Transverse colon (tissue), 3 donors: ENCODE results near the gene CBL.

Experiments used
- POLR2A ChIP-seq: fragments of 450-650 bp; IDR thresholded peaks from one replicate; pipeline ENCODE4 v1.6.1; 2016; ENCODE audit warnings: antibody characterized with exemption, mild to moderate bottlenecking, moderate library complexity
- TF ChIP-seq, protein P1 (sequence below), 5 experiments: fragments of 200-600 bp in 3 of 5; fragments of 450-650 bp in 2 of 5; sonication (generic) in 3 of 5; IDR thresholded peaks; 1 replicate in 2 of 5; 2 replicates in 3 of 5; pipeline ENCODE4 v1.5.1; 2016 to 2017; ENCODE audit warnings: antibody characterized with exemption in 5 of 5, inconsistent platforms in 3 of 5, mild to moderate bottlenecking in 2 of 5, moderate library complexity in 1 of 5

DNA sequence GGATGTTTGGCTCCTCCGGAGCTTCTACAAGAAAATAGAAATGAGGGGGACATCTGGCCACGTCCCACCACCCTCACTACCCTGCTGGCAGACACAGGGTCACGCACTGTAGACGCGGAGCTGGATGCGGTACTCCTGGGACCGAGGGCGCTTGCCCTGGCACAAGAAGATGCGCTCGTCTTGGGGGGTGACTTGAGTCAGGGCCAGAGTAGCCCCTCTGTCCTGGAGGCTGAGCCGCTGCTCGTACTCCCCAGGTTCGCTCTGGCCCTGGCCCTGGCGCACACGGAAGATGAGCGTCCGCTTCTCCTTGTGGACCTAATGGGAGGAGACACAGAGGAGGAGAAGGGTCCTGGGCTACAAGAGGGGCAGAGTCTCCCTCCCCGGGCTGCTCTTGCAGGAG, 108.6 kb downstream of the CBL start:
- TF ChIP-seq, protein P1, sequence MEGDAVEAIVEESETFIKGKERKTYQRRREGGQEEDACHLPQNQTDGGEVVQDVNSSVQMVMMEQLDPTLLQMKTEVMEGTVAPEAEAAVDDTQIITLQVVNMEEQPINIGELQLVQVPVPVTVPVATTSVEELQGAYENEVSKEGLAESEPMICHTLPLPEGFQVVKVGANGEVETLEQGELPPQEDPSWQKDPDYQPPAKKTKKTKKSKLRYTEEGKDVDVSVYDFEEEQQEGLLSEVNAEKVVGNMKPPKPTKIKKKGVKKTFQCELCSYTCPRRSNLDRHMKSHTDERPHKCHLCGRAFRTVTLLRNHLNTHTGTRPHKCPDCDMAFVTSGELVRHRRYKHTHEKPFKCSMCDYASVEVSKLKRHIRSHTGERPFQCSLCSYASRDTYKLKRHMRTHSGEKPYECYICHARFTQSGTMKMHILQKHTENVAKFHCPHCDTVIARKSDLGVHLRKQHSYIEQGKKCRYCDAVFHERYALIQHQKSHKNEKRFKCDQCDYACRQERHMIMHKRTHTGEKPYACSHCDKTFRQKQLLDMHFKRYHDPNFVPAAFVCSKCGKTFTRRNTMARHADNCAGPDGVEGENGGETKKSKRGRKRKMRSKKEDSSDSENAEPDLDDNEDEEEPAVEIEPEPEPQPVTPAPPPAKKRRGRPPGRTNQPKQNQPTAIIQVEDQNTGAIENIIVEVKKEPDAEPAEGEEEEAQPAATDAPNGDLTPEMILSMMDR (IDR thresholded peaks at IDR 0.05): no peak
- no peak for TF ChIP-seq POLR2A
